GM19324 (cell line): ENCODE measurements around the gene IRF6.

Experiments
- ATAC-seq: cut with Tn5 transposase; IDR thresholded peaks from one replicate; pipeline ENCODE4 v1.9.1; 2021; ENCODE audit warnings: mild to moderate bottlenecking, moderate library complexity; ENCODE audit not compliant: unreplicated experiment, low FRiP score

Gene IRF6

GRCh38 chr1:209805875-209806760 lies at the start of gene IRF6:
Gene IRF6, minus strand, starts transcription at chr1:209806142. Its CDS starts 4,729 bp downstream, at chr1:209801413.
- ATAC-seq = peak; percentile 79

- ATAC-seq = no peak
Observed at GRCh38 chr1:209855623-209856022, 49.7 kb upstream of the IRF6 start.

GRCh38 chr1:209855006-209855405 lies 49.1 kb upstream of the IRF6 start:
- ATAC-seq = no peak

GRCh38 chr1:209854196-209854595 lies 48.3 kb upstream of the IRF6 start:
- no peak for ATAC-seq

GRCh38 chr1:209853676-209854075 lies 47.7 kb upstream of the IRF6 start:
- ATAC-seq = no peak

GRCh38 chr1:209850342-209850979 lies 44.5 kb upstream of the IRF6 start:
- no peak for ATAC-seq

GRCh38 chr1:209849388-209849787 lies 43.4 kb upstream of the IRF6 start:
- ATAC-seq = no peak

- no peak for ATAC-seq
Observed at GRCh38 chr1:209845408-209845725, 39.4 kb upstream of the IRF6 start.

GRCh38 chr1:209844695-209845407 lies 38.9 kb upstream of the IRF6 start:
- ATAC-seq = no peak

GRCh38 chr1:209840611-209841010 lies 34.7 kb upstream of the IRF6 start:
- no peak for ATAC-seq

- no peak for ATAC-seq
Observed at GRCh38 chr1:209839875-209840546, 34.1 kb upstream of the IRF6 start.

GRCh38 chr1:209838537-209838936 lies 32.6 kb upstream of the IRF6 start:
- ATAC-seq = no peak

- no peak for ATAC-seq
Observed at GRCh38 chr1:209837671-209838070, 31.7 kb upstream of the IRF6 start.

- ATAC-seq = no peak
Observed at GRCh38 chr1:209835782-209836298, 29.9 kb upstream of the IRF6 start.

- ATAC-seq = no peak
Observed at GRCh38 chr1:209831615-209832014, 25.7 kb upstream of the IRF6 start.

GRCh38 chr1:209830722-209831121 lies 24.8 kb upstream of the IRF6 start:
- no peak for ATAC-seq

- no peak for ATAC-seq
Observed at GRCh38 chr1:209829716-209830115, 23.8 kb upstream of the IRF6 start.

GRCh38 chr1:209827384-209828262 lies 21.7 kb upstream of the IRF6 start, which contains the start of gene UTP25:
Gene UTP25, plus strand, starts transcription at chr1:209827972. Its CDS starts 92 bp downstream, at chr1:209828064.
- peak; percentile 91 for ATAC-seq

GRCh38 chr1:209825591-209826434 lies 19.9 kb upstream of the IRF6 start:
- ATAC-seq = no peak
